Thyroid gland (tissue), 4 donors: ENCODE data around the gene OR8I2. TPM values are rescaled to one million over a fixed set of nuclear protein-coding genes. Genes with fewer than 3 reads are reported as not detected.

Source experiments
- small RNA-seq: library from RNA; depleted of rRNA; stranded (forward); fragments of <200 nt; gene quantifications from one replicate; pipeline ENCODE3, GENCODE V24; 2016
- total RNA-seq, 4 donors: library from RNA; depleted of rRNA; stranded (reverse); fragments of >200 nt; gene quantifications; one replicate each; pipeline ENCODE4 v1.2.3, GENCODE V29; 2016

The OR8I2 gene
- total RNA-seq, 4 donors from 2014 or later: not detected

Small RNA genes lying within 50 kb of the gene (small RNA-seq; reads per million reads assigned to genes)
- gene OR8I4P: not detected

Other genes with a start within 250 kb of the OR8I2 start
- gene TRIM51, start 210.0 kb upstream of the OR8I2 start, total RNA-seq: not detected
- not detected for gene OR5W2, start 178.7 kb upstream of the OR8I2 start, total RNA-seq
- gene OR5I1, start 156.9 kb upstream of the OR8I2 start, total RNA-seq: not detected
- not detected for gene OR10AG1, start 123.4 kb upstream of the OR8I2 start, total RNA-seq
- gene OR5F1, start 98.7 kb upstream of the OR8I2 start, total RNA-seq: not detected
- gene OR5AS1, start 65.7 kb upstream of the OR8I2 start, total RNA-seq: not detected
- gene OR8H2, start 10.4 kb downstream of the OR8I2 start, total RNA-seq: not detected
- not detected for gene OR8H3, start 29.1 kb downstream of the OR8I2 start, total RNA-seq
- not detected for gene OR8J3, start 46.9 kb downstream of the OR8I2 start, total RNA-seq
- not detected for gene OR8K5, start 67.0 kb downstream of the OR8I2 start, total RNA-seq
- not detected for gene OR5J2, start 83.3 kb downstream of the OR8I2 start, total RNA-seq
- not detected for gene OR5T2, start 140.9 kb downstream of the OR8I2 start, total RNA-seq
- gene OR5T3, start 158.9 kb downstream of the OR8I2 start, total RNA-seq: not detected
- gene OR5T1, start 180.8 kb downstream of the OR8I2 start, total RNA-seq: not detected
- gene OR8H1, start 198.9 kb downstream of the OR8I2 start, total RNA-seq: not detected
- gene OR8K3, start 221.8 kb downstream of the OR8I2 start, total RNA-seq: not detected